GM12874 (cell line): Measurements from ENCODE around the gene NRSN1.

Experiments used
- CTCF ChIP-seq: IDR thresholded peaks from 2 replicates; pipeline ENCODE4 v1.5.1; 2011; ENCODE audit warnings: low read depth, mild to moderate bottlenecking, control low read depth, low read length, moderate library complexity; ENCODE audit not compliant: insufficient read depth

NRSN1 gene

GRCh38 chr6:24187965-24188577 is 62.1 kb downstream of the NRSN1 start:
- no peak for TF ChIP-seq CTCF

- no peak for TF ChIP-seq CTCF
Observed at GRCh38 chr6:24188578-24189080, 62.6 kb downstream of the NRSN1 start.

GRCh38 chr6:24191346-24191745 is 65.3 kb downstream of the NRSN1 start:
- TF ChIP-seq CTCF = no peak

- TF ChIP-seq CTCF = no peak
Observed at GRCh38 chr6:24193364-24193763, 67.3 kb downstream of the NRSN1 start.

GRCh38 chr6:24194978-24195700 is 69.1 kb downstream of the NRSN1 start:
- TF ChIP-seq CTCF = no peak

- TF ChIP-seq CTCF = no peak
Observed at GRCh38 chr6:24195836-24196597, 70.0 kb downstream of the NRSN1 start.
